K562 (cell line): ENCODE data around the gene FXYD4. TPM values are rescaled to one million over a fixed set of nuclear protein-coding genes. Genes with fewer than 3 reads are reported as not detected.
A peak's percentile ranks its signal among the peaks of the same experiment; 100 is the strongest.

ENCODE experiments used
- E2F3 ChIP-seq: fragments of 250-450 bp; sonication (Bioruptor Pico); IDR thresholded peaks from 2 replicates; pipeline ENCODE4 v1.4.0; 2020; ENCODE audit warnings: mild to moderate bottlenecking
- FOXJ2 ChIP-seq: fragments of 200-800 bp; sonication (Bioruptor generic); IDR thresholded peaks from 2 replicates; pipeline ENCODE4 v1.6.1; 2016; ENCODE audit warnings: missing genetic modification characterization, missing compliant biosample characterization
- HIVEP1 ChIP-seq: fragments of 250-450 bp; sonication (Bioruptor Pico); IDR thresholded peaks from 2 replicates; pipeline ENCODE4 v1.4.0; 2020; ENCODE audit warnings: mild to moderate bottlenecking
- ILF3 ChIP-seq: fragments of 450-650 bp; IDR thresholded peaks from 2 replicates; pipeline ENCODE4 v1.6.1; 2018; ENCODE audit warnings: antibody characterized with exemption, mild to moderate bottlenecking, moderate library complexity, borderline replicate concordance
- JUND ChIP-seq, 2 experiments: IDR thresholded peaks; 2 replicates in 1 of 2; 3 replicates in 1 of 2; pipeline ENCODE4 v1.6.1; 2011; ENCODE audit warnings: borderline replicate concordance in 2 of 2, low read depth in 2 of 2, low read length in 2 of 2, improper control_type of control experiment in 1 of 2, missing biosample characterization in 1 of 2, missing genetic modification characterization in 1 of 2, missing genetic modification reagents in 1 of 2
- KLF16 ChIP-seq: IDR thresholded peaks from 2 replicates; pipeline ENCODE4 v1.6.1; 2016; ENCODE audit warnings: antibody characterized with exemption
- NCOR1 ChIP-seq: fragments of 450-650 bp; IDR thresholded peaks from 2 replicates; pipeline ENCODE4 v1.6.1; 2016; ENCODE audit warnings: mild to moderate bottlenecking, moderate library complexity
- NELFE ChIP-seq: IDR thresholded peaks from 2 replicates; pipeline ENCODE4 v1.6.1; 2011; ENCODE audit warnings: mild to moderate bottlenecking; ENCODE audit not compliant: insufficient read depth, insufficient read length
- NFATC3 ChIP-seq: fragments of 450-650 bp; IDR thresholded peaks from 2 replicates; pipeline ENCODE4 v1.6.1; 2017; ENCODE audit warnings: mild to moderate bottlenecking
- NR4A1 ChIP-seq, 2 experiments: fragments of 250-450 bp in 1 of 2; fragments of 450-650 bp in 1 of 2; sonication (Bioruptor Pico) in 1 of 2; IDR thresholded peaks; 2 replicates each; pipeline versions ENCODE4 v1.4.0 to v1.6.1; 2016 to 2020; ENCODE audit warnings: mild to moderate bottlenecking in 2 of 2, missing compliant biosample characterization in 1 of 2, missing genetic modification characterization in 1 of 2, moderate library complexity in 1 of 2
- POLR2AphosphoS5 ChIP-seq: IDR thresholded peaks from 2 replicates; pipeline ENCODE4 v1.6.1; 2011; ENCODE audit warnings: mild to moderate bottlenecking, low read depth, low read length, moderate library complexity; ENCODE audit not compliant: control insufficient read depth, insufficient read depth
- RFX7 ChIP-seq: fragments of 250-450 bp; sonication (Bioruptor Pico); IDR thresholded peaks from 2 replicates; pipeline ENCODE4 v1.5.1; 2021; ENCODE audit warnings: mild to moderate bottlenecking
- STAT5A ChIP-seq: IDR thresholded peaks from 2 replicates; pipeline ENCODE4 v1.6.1; 2012; ENCODE audit warnings: low read length, inconsistent platforms, borderline replicate concordance
- ZNF121 ChIP-seq: sonication (generic); formaldehyde crosslinking; conservative IDR thresholded peaks from 2 replicates; pipeline ENCODE4 v1.8.0; 2022; ENCODE audit warnings: missing genetic modification reagents
- ZNF324 ChIP-seq: fragments of 250-450 bp; sonication (Bioruptor Pico); IDR thresholded peaks from 2 replicates; pipeline ENCODE4 v1.4.0; 2020; ENCODE audit warnings: mild to moderate bottlenecking
- polyA plus RNA-seq, 8 experiments: library from polyadenylated mRNA; depleted of rRNA in 4 of 8; stranded (reverse) in 5 of 8; unstranded in 3 of 8; fragments of >200 nt; fragmentation: Nextera tagmentation in 2 of 8; fragmentation: Illumina TruSeq in 1 of 8; extraction: Ambion mirVana in 2 of 8; extraction: Trizol in 1 of 8; gene quantifications; 2 replicates each; pipeline versions ENCODE4 v1.2.1 to v1.2.3, GENCODE V29; 2011 to 2014; ENCODE audit warnings: inconsistent platforms in 1 of 8, missing spikeins in 1 of 8
- total RNA-seq, 7 experiments: library from RNA; depleted of rRNA in 6 of 7; stranded (reverse); fragments of >200 nt in 6 of 7; fragmentation: Illumina TruSeq in 2 of 7; extraction: Trizol in 2 of 7; gene quantifications; 2 replicates each; pipeline versions ENCODE4 v1.2.1 to v1.2.3, GENCODE V29; 2011 to 2021; ENCODE audit warnings: low replicate concordance in 1 of 7
- TF ChIP-seq, protein P1 (sequence below): fragments of 250-450 bp; sonication (Bioruptor Pico); IDR thresholded peaks from 2 replicates; pipeline ENCODE4 v1.6.1; 2021; ENCODE audit warnings: mild to moderate bottlenecking
- TF ChIP-seq, protein P2 (sequence below): fragments of 450-650 bp; formaldehyde crosslinking; IDR thresholded peaks from 2 replicates; pipeline ENCODE4 v1.4.0; 2022; ENCODE audit warnings: missing genetic modification characterization
- TF ChIP-seq, protein P3 (sequence below): fragments of 450-650 bp; formaldehyde crosslinking; IDR thresholded peaks from 2 replicates; pipeline ENCODE4 v1.4.0; 2022; ENCODE audit warnings: missing genetic modification characterization
- TF ChIP-seq, protein P4 (sequence below): fragments of 250-450 bp; sonication (Bioruptor Pico); IDR thresholded peaks from 2 replicates; pipeline ENCODE4 v1.5.0; 2021; ENCODE audit warnings: mild to moderate bottlenecking, moderate library complexity

Gene FXYD4
- total and polyA plus RNA-seq, 9 of the 15 experiments (the other 6 are each of a cell fraction or from before 2014, with no cell fraction given), result not detected

DNA sequence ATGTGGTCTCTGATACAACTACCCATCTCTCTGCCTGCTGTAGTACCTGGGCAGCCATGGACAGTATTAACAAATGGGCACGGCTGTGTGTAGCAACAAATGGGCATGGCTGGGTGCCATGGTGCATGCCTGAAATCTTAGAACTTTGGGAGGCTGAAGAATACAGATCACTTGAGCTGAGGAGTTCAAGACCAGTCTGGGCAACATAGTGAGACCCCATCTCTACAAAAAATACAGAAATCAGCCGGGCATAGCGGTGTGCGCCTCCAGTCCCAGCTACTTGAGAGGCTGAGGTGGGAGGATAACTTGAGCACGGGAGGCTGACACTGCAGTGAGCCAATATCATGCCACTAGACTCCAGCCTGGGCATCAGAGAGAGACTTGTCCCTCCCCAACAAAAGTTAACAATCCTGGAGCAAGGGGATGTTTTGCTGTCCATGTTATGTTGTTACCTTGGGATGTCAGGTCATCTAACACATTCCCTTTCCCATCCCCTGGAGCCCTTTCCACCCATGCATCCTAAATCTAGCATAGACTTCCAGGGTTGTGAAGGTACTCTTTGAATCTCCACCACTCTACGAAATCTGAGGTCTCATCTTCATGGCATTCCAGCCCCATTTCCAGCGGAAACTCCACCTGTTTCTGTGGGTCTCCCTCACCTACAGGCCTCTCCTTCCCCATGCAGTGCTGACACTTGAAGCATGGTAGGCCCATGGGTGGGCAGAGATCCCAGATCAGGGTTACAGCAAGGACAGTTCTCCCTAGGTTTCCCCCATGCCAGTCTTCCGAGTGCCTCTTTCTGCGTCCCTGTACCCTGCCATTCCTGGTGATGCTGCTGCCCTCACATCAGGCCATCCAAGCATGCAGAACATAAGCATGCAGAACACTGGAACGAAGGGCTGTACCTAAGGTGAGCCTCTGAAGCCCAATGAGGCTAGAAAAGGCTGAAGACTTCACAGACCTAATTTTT is 13.1 kb downstream of the FXYD4 start (continued):
- peak; percentile 29; the same call in 1 of the 2 replicates for TF ChIP-seq STAT5A
- 0 out of 2 replicates have a peak, but pooled peaks have one; percentile 39 for TF ChIP-seq ZNF324 (CRISPR knock-in tag)
- peak; percentile 45; the same call in 1 of the 2 replicates for TF ChIP-seq NFATC3
- TF ChIP-seq NELFE, result no peak
- peak; percentile 93 for TF ChIP-seq ZNF121 (CRISPR knock-in tag)
- no peak for TF ChIP-seq FOXJ2
- TF ChIP-seq HIVEP1, result 0 out of 2 replicates have a peak, but pooled peaks have one; percentile 36
- TF ChIP-seq, protein P1, sequence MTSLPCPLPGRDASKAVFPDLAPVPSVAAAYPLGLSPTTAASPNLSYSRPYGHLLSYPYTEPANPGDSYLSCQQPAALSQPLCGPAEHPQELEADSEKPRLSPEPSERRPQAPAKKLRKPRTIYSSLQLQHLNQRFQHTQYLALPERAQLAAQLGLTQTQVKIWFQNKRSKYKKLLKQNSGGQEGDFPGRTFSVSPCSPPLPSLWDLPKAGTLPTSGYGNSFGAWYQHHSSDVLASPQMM (CRISPR knock-in tag), result peak; percentile 73; the same call in 1 of the 2 replicates
- TF ChIP-seq, protein P2, sequence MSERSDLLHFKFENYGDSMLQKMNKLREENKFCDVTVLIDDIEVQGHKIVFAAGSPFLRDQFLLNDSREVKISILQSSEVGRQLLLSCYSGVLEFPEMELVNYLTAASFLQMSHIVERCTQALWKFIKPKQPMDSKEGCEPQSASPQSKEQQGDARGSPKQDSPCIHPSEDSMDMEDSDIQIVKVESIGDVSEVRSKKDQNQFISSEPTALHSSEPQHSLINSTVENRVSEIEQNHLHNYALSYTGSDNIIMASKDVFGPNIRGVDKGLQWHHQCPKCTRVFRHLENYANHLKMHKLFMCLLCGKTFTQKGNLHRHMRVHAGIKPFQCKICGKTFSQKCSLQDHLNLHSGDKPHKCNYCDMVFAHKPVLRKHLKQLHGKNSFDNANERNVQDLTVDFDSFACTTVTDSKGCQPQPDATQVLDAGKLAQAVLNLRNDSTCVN (CRISPR knock-in tag), result peak; percentile 85
- TF ChIP-seq E2F3 (CRISPR knock-in tag), result 0 out of 2 replicates have a peak, but pooled peaks have one; percentile 27
- TF ChIP-seq RFX7 (CRISPR knock-in tag), result 0 out of 2 replicates have a peak, but pooled peaks have one; percentile 70
- TF ChIP-seq, protein P3, sequence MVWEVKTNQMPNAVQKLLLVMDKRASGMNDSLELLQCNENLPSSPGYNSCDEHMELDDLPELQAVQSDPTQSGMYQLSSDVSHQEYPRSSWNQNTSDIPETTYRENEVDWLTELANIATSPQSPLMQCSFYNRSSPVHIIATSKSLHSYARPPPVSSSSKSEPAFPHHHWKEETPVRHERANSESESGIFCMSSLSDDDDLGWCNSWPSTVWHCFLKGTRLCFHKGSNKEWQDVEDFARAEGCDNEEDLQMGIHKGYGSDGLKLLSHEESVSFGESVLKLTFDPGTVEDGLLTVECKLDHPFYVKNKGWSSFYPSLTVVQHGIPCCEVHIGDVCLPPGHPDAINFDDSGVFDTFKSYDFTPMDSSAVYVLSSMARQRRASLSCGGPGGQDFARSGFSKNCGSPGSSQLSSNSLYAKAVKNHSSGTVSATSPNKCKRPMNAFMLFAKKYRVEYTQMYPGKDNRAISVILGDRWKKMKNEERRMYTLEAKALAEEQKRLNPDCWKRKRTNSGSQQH, result peak; percentile 97
- TF ChIP-seq ILF3, result peak; percentile 30
- TF ChIP-seq JUND (IDR thresholded peaks at IDR 0.05; ENCODE audit: borderline replicate concordance, low read depth, low read length), result no peak
- TF ChIP-seq JUND (tag; IDR thresholded peaks at IDR 0.05; ENCODE audit: borderline replicate concordance, low read depth, low read length), result no peak
- TF ChIP-seq KLF16, result no peak
- TF ChIP-seq, protein P4, sequence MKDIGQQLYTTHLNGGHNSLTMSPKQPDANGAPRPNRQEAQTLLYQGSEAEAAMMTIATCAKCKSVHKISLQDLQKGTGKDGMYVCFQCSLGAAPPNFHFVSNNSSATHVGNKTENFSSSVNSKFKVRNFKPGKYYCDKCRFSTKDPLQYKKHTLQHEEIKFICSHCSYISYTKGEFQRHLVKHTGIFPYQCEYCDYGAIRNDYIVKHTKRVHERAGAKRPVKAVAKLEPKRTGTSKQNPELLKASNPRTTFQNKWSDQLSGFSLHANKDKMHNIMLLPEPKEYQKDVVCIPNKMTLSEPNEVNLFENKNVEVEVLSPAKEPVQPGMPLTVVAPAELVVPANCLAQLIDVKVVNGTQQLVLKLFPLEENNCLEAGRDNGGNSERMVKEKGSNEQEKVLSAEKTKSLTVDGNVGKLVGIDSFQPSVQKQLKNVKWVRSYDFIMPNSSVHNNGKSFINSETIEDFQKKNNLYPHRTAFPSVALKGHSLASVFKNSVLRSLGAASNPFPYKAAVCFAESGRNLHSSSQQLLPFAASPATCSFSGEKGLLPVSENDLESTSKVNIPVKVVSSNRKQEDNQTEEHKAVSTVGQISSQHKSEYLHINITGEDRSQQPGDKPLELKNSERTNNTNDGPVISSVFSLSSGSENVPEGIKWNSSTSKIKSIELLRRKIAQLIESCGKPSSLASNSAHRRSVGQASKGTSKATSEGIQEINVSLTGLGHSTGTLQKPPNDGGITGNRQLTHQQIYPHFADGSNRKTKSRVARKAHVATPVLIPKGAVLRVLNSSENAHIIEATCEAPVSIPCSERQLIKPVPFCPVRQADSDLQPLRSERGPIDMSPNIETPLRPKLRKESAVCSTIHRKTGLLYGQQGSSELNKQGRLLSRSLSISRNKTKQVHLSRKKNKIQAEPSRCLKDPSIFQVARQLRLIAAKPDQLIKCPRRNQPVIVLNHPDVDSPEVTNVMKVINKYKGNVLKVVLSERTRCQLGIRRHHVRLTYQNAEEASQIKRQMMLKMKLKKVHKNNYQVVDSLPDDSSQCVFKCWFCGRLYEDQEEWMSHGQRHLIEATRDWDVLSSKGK (CRISPR knock-in tag), result peak; percentile 37; the same call in 1 of the 2 replicates
- peak; percentile 5; the same call in 1 of the 2 replicates for TF ChIP-seq NCOR1
- peak; percentile 75 for TF ChIP-seq POLR2AphosphoS5
- TF ChIP-seq NR4A1 (CRISPR knock-in tag; IDR thresholded peaks at IDR 0.05), result no peak
- no peak for TF ChIP-seq NR4A1 (tag; IDR thresholded peaks at IDR 0.05)
